Chondrocyte (in vitro differentiated cells): ENCODE results near the gene AGTRAP. TPM values are rescaled to one million over a fixed set of nuclear protein-coding genes. Genes with fewer than 3 reads are reported as not detected.

ENCODE experiments used
- DNase-seq: peaks from one replicate; pipeline ENCODE4 v3.0.0; 2021; ENCODE audit warnings: mixed read lengths, low spot score
- H3K27ac Mint-ChIP-seq: one replicate; pipeline ENCODE4 v1.8.0; 2021; ENCODE audit warnings: mild to moderate bottlenecking, moderate library complexity, mixed read lengths; ENCODE audit not compliant: unreplicated experiment
- H3K27me3 Mint-ChIP-seq: 2 replicates; pipeline ENCODE4 v1.8.0; 2021; ENCODE audit warnings: low read depth, mixed read lengths
- H3K36me3 Mint-ChIP-seq: 2 replicates; pipeline ENCODE4 v1.8.0; 2021; ENCODE audit warnings: low read depth, mixed read lengths
- H3K4me1 Mint-ChIP-seq: 2 replicates; pipeline ENCODE4 v1.8.0; 2021; ENCODE audit warnings: low read depth, mild to moderate bottlenecking, mixed read lengths
- H3K4me3 Mint-ChIP-seq: one replicate; pipeline ENCODE4 v1.8.0; 2021; ENCODE audit warnings: mild to moderate bottlenecking, moderate library complexity, mixed read lengths; ENCODE audit not compliant: unreplicated experiment
- H3K9me3 Mint-ChIP-seq: 2 replicates; pipeline ENCODE4 v1.8.0; 2021; ENCODE audit warnings: low read depth, mixed read lengths
- CTCF ChIP-seq: fragments of 200-600 bp; sonication (generic); IDR thresholded peaks from 2 replicates; pipeline ENCODE4 v1.5.0; 2021; ENCODE audit warnings: antibody characterized with exemption, mild to moderate bottlenecking, moderate library complexity
- total RNA-seq: library from RNA; stranded (reverse); gene quantifications from 3 replicates; pipeline ENCODE4 v1.2.1, GENCODE V29; 2021

AGTRAP gene
- total RNA-seq, 1 donor from 2014 or later, result 19.8 TPM

GRCh38 chr1:11722538-11722937, 13.4 kb upstream of the AGTRAP start:
- H3K4me3 Mint-ChIP-seq, result no peak overlapping the region
- peaks cover 7% of the 10 kb centered on the region for H3K27me3 Mint-ChIP-seq
- H3K36me3 Mint-ChIP-seq, result no peaks in the 10 kb centered on the region
- H3K9me3 Mint-ChIP-seq, result no peaks in the 10 kb centered on the region
- no peak overlapping the region for H3K27ac Mint-ChIP-seq
- no peak for TF ChIP-seq CTCF
- H3K4me1 Mint-ChIP-seq, result peaks cover 6% of the 10 kb centered on the region
- no peak for DNase-seq

- H3K4me3 Mint-ChIP-seq, result no peak overlapping the region
- no peak overlapping the region for H3K27ac Mint-ChIP-seq
- H3K9me3 Mint-ChIP-seq, result no peaks in the 10 kb centered on the region
- no peak for DNase-seq
- no peaks in the 10 kb centered on the region for H3K36me3 Mint-ChIP-seq
- H3K27me3 Mint-ChIP-seq, result peaks cover 5% of the 10 kb centered on the region
- peaks cover 10% of the 10 kb centered on the region for H3K4me1 Mint-ChIP-seq
- TF ChIP-seq CTCF, result no peak
These were observed 10.3 kb upstream of the AGTRAP start for GRCh38 chr1:11725616-11726015.

- Mint-ChIP-seq H3K36me3 (no peaks in the 10 kb centered on the region), H3K27me3 (peaks cover 2% of the 10 kb centered on the region), H3K27ac (no peak overlapping the region), H3K9me3 (no peaks in the 10 kb centered on the region), H3K4me1 (peaks cover 18% of the 10 kb centered on the region), H3K4me3 (no peak overlapping the region)
- no peak for TF ChIP-seq CTCF
- no peak for DNase-seq
These were observed 8.8 kb upstream of the AGTRAP start for GRCh38 chr1:11727119-11727518.

GRCh38 chr1:11728126-11728806, 7.7 kb upstream of the AGTRAP start:
- TF ChIP-seq CTCF, result no peak

GRCh38 chr1:11729155-11729497, 6.8 kb upstream of the AGTRAP start:
- no peak for DNase-seq
- no peaks in the 10 kb centered on the region for H3K36me3 Mint-ChIP-seq
- no peak overlapping the region for H3K4me3 Mint-ChIP-seq
- TF ChIP-seq CTCF, result no peak
- H3K27ac Mint-ChIP-seq, result no peak overlapping the region
- H3K27me3 Mint-ChIP-seq, result peaks cover 2% of the 10 kb centered on the region
- H3K9me3 Mint-ChIP-seq, result no peaks in the 10 kb centered on the region
- H3K4me1 Mint-ChIP-seq, result peaks cover 22% of the 10 kb centered on the region

More at GRCh38 chr1:11728126-11728806, 7.7 kb upstream of the AGTRAP start:
- no peaks in the 10 kb centered on the region for H3K9me3 Mint-ChIP-seq
- no peak overlapping the region for H3K4me3 Mint-ChIP-seq
- no peaks in the 10 kb centered on the region for H3K36me3 Mint-ChIP-seq
- H3K27me3 Mint-ChIP-seq, result peaks cover 2% of the 10 kb centered on the region
- no peak for DNase-seq
- no peak overlapping the region for H3K27ac Mint-ChIP-seq
- H3K4me1 Mint-ChIP-seq, result peaks cover 22% of the 10 kb centered on the region
